GM20000 (cell line): ENCODE measurements around the gene KRTAP10-12.
"Not testable (repeated sequence)": the region's sequence is repeated elsewhere in the genome, so short reads cannot be mapped to it uniquely, and the experiment has no call there.

ENCODE experiments used
- DNase-seq: peaks from one replicate; pipeline ENCODE4 v3.0.0; 2012; ENCODE audit warnings: low spot score
- TF ChIP-seq, protein P1 (sequence below): IDR thresholded peaks from 2 replicates; pipeline ENCODE4 v1.5.1; 2012; ENCODE audit warnings: mild to moderate bottlenecking, control low read depth; ENCODE audit errors: extremely low read depth, missing control alignments

Gene KRTAP10-12

DNA sequence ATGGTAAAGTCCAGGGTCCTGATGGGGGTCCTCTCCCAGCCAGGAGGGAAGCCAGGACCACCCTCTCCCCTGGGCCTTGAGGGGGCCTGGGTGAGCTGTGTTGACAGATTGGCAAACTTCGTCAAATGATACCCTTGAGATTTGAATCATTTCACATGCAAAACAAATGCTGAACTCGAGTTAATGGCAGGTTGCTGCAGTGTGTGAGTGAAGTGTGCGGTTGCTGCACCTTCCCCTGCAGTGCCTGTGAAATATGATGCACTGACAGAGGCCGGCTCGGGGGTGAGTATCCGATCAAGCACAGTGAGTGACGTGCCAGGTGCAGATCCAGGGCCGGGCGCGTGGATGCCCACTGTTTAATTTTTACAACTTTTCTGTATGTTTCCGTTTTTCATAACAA, 9.3 kb upstream of the KRTAP10-12 start:
- TF ChIP-seq, protein P1, sequence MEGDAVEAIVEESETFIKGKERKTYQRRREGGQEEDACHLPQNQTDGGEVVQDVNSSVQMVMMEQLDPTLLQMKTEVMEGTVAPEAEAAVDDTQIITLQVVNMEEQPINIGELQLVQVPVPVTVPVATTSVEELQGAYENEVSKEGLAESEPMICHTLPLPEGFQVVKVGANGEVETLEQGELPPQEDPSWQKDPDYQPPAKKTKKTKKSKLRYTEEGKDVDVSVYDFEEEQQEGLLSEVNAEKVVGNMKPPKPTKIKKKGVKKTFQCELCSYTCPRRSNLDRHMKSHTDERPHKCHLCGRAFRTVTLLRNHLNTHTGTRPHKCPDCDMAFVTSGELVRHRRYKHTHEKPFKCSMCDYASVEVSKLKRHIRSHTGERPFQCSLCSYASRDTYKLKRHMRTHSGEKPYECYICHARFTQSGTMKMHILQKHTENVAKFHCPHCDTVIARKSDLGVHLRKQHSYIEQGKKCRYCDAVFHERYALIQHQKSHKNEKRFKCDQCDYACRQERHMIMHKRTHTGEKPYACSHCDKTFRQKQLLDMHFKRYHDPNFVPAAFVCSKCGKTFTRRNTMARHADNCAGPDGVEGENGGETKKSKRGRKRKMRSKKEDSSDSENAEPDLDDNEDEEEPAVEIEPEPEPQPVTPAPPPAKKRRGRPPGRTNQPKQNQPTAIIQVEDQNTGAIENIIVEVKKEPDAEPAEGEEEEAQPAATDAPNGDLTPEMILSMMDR = no peak

DNA sequence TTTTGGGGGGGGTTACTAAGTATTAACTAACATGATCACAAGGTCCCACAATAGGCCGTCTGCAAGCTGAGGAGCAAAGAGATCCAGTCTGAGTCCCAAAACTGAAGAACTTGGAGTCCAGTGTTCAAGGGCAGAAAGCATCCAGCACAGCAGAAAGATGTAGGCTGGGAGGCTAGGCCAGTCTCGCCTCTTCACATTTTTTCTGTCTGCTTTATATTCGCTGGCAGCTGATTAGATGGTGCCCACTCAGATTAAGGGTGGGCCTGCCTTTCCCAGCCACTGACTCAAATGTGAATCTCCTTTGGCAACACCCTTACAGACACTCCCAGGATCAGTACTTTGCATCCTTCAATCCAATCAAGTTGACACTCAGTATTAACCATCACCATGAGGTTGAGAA, 7.2 kb upstream of the KRTAP10-12 start:
- DNase-seq = not testable (repeated sequence)

More for the DNA sequence above, 9.3 kb upstream of the KRTAP10-12 start:
- no peak for DNase-seq

DNA sequence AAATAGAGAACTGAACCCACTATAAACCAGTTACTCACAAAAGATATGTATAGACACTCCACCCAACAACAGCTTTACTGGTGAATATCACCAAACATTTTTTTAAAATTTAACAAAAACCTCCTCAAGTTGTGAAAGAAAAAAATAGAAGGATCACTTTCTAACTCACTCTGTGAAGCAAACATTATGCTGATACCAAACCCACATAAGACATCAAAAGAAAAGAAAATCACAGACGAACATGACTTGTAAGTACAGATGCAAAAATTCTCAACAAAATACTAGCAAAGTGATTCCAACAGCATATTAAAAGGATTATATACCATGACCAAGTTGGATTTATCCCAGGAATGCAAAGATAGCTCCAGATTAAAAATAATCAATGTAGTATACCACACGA, 5.3 kb upstream of the KRTAP10-12 start:
- DNase-seq = no peak
- TF ChIP-seq, protein P1 = no peak

DNA sequence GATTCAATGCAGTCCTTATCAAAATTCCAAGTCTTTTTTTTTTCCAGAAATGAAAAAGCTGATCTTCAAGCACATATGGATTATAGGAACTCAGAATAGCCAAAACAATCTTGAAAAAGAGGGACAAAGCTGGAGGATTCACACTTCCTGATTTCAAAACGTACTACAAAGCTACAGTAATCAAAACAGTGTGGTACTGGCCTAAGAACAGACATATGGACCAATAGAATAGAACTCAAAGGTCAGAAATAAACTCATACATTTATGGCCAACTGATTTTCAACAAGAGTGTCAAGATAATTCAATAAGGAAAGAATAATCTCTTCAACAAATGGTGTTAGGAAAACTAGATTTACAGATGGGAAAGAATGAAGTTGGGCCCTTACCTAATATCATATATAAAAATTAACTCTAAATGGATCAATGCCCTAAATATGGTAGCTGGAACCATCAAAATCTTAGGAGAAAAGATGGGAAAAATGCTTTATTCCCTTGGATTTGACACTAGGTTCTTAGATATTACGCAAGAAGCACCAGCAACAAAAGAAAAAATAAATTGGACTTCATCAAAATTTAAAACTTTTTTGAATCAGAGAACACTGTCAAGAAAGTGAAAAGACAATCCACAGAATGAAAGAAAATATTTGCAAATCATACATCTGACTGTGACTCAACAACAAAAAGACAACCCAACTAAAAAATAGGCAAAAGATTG, 4.0 kb upstream of the KRTAP10-12 start:
- TF ChIP-seq, protein P1 = no peak
- no peak for DNase-seq

DNA sequence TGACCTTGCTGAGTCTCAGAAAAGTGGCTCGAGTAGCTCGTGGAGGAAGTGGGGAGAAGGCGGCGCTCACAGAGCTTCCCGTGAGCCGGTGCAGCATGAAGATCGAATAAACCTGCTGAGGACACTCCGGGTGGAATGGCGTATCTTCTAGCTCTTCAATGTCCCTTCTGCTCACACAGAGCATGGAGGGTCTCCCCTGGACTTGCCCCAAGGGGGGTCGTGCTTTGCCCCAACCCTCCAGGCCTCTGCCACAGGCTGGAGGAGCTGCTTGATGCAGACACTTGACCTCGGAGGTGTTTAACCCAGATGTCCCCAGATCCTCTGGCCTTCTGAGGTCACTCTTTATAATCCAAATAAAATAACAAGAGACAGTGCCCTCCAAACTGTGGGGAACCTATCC, 2.2 kb upstream of the KRTAP10-12 start:
- TF ChIP-seq, protein P1 = no peak
- DNase-seq = no peak

DNA sequence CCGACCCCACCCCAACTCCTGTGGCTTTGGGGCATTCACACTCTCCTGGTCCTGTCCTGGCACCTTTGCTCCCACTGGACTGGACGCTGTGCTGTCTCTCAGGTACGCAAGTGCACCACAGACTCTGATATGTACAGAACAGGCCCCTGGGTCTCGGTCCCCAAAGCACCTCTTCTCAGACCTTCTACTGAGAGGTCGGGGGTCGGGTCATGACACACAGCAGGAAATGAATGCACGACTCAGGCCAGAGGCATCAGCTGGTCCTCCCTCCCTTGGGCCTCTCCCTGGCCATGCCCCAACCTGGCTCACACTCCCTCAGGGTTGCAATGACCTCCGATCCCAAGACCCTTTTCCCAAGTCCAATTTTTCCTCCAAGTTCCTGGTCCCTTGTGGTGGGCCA, 1.8 kb upstream of the KRTAP10-12 start:
- DNase-seq = no peak
- TF ChIP-seq, protein P1 = no peak

DNA sequence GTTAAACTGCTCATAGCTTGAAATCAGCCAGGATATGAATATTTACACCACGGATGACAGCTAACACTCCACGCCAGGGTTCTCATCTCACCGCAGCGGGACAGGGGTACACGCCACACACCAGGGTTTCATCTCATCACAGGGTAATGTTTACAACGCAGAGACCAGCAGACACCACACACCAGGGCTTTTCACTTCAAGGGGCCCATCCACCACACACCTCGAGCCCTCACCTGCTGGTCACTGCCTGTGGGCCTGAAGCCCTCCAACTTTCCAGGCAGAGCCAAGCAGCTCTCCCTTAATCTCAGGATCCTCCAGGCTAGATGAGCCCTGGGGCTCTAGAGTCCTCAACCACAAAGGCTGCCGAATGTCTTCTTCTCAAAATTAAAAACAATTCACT, 1.3 kb upstream of the KRTAP10-12 start:
- TF ChIP-seq, protein P1 = no peak
- DNase-seq = no peak

GRCh38 chr21:44696572-44696971, 400 bp upstream of the KRTAP10-12 start:
- TF ChIP-seq, protein P1 = no peak
- DNase-seq = peak; percentile 15
